HG02981 (cell line): ENCODE data around the gene RDH14.

Source experiments
- ATAC-seq: cut with Tn5 transposase; IDR thresholded peaks from one replicate; pipeline ENCODE4 v1.9.1; 2021; ENCODE audit warnings: mild to moderate bottlenecking, moderate library complexity; ENCODE audit not compliant: unreplicated experiment

RDH14 gene

DNA sequence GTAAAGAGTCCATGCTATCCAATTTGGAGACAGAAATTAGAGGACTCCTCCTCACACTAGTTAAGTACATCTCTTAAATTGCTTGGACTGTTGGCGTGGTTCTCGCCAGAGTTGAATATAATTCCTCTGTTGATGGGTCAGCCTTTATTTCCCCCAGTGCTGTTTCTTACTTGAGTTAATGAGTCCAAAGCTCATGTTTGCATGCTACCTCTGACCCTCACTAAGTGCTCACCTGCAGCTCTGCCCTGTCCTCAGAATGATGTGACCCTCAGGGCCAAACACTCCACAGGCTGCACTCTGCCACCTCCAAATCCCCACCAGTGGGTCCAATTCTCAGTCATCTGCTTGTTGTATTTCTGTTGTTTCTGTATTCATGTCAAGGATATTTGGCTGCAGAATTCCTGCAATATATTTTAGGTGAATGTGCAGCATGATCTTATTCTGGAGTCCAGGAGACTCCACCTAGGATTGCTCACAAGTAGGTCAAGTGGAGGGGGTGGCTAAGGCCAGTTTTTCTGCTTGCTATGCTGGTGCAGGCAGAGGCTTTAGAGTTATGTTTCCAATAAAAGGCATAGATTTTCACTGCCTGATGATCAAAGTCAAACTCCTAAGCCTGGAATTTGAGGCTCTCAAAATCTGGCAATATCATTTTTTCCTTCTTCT is 37.8 kb downstream of the RDH14 start:
- ATAC-seq, result no peak

DNA sequence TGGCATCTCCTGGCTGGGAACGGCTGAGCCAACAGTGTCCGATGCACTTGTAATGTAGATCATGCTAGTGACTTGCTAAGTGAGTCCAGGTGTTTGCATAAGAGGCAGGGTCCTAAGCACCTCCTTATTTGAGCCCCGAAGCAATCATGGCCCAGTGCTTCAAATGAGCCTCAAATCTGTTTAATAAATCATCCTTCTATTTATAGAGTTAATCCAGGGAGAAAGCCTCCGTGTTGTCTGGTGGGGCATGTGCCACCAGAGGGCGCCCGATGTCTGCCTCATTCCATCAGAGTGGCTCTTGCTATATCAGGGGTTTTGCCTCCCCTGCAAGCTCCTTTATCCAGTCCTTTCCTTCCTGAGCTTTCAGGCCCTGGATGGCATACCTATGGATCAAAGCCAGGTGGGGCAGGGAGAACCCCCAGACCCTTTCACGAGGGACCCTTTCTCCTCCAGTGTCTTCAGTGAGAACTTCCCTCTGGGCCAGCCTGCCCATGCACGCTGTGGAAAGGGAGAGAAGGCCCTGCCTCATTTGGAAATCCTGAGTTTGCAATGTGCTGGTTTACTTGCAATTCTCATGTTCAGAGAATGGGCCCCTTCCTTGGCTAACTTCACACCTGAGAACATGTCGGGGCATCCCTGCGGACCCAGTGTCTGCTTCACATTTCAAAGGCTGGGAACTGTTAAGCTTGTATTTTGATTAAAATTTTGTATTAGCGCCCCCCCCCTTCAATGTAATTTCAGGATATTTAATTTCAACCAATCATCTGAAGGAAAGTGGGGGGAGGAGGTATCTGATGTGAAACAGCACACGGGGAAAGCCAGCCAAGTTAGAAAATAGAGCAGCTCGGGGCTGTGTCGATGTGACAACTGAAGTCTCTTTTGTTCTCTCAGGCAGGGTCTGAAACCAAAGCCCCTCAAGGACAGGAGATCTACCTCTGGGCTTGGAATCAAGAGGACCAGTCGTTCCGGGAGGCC is 39.7 kb downstream of the RDH14 start:
- peak; percentile 89 for ATAC-seq

DNA sequence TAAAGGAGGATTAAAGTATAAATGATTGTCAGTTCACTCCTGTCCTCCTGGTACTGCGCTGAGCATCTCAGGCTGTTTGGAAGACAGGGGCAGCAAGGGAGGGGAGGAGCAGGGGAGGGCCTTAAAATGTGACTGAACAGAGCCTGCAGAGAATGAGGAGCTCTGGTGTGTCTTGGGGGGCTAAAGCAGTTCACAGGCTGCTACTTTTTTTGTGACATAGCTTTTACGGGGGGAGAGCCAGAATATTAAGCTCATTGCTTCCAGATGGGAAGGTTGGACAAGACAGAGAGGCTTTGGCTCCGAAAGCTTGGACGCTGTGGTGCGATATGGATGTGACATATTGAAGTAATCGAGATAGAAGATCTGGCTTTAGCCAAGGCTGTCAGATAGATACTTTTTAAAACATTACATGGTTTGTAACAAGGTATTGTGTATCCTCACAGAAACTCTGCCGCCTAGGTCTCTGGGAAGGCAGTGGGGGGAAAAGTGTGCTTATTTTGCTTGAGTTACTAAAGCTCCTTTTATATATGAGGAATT is 40.5 kb downstream of the RDH14 start:
- ATAC-seq, result no peak

DNA sequence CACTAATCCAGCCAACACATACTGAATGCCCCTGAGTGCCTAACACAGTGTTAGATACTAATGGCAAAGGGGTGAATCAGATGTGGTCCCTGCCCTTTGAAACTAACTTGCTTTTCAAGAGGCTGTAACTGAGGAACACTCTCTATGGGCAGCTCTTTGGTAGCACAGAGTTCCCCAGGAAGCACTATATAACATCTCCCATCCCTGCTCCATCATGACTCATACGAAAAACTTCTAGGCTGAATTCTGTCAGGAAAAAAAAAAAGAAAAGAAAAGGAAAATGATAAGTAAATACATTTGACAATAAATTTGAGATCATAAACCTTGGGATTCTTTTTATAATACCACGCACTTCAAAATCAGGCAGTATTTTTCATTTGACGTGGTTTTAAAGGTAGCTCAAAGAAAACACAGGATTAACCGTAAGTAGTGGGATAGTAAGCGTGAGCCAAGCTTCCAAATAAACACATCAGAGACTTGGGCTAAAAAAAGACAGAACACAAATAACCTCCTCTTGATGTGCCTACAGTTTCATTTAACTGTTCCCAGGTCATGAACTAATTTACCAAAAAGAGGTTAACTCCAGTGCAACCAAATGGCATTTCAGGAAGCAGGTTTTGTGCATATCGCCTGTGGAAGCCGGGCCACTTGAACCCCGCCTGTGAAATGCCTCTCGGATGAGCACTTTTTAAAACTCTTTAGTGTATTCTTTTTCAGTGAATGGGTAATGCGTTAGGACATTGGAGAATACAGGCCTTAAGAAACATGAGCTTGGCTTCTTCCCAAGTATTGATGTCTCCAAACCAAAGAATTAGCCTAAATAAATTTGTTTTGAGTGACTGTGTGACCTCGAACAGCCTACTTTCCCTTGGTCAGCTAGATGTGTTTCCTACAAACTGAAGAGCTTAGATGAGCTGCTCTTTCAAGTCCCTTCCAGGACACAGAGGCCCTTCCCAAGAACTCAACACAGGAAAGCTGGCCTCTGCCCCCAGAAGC is 42.0 kb downstream of the RDH14 start:
- ATAC-seq, result no peak

DNA sequence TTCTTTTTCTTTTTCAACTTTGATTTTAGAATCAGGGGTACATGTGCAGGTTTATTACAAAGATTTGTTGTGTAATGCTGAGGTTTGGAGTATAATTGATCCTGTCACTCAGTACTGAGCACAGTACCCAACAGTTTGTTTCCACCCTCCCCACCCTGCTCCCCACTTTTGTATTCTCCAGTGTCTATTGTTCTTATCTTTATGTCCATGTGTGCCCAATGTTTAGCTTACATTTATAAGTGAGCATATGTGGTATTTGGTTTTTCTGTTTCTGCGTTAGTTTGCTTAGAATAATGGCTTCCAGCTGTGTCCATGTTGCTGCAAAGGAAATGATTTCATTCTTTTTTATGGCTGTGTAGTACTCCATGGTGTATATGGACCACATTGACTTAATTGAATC is 43.1 kb downstream of the RDH14 start:
- ATAC-seq, result no peak

DNA sequence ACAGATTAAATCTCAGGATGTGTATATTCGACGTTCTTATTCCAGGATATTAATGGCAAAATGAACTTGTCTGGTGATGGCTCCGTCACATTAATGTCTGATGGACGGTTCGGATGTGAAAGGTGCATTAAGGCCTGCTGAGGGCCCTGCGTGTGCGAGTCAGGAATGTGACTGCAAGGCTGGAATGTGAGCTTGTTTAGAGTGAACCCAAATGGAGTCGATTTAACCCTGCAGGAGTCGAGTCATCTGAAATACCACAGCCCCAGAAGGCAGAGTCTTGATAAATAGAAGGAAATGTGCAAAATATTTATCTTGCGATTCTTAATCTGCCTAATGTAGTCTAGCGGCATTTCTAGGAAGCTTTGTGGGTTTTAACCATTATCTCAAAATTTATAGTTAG is 44.3 kb downstream of the RDH14 start:
- ATAC-seq, result no peak

DNA sequence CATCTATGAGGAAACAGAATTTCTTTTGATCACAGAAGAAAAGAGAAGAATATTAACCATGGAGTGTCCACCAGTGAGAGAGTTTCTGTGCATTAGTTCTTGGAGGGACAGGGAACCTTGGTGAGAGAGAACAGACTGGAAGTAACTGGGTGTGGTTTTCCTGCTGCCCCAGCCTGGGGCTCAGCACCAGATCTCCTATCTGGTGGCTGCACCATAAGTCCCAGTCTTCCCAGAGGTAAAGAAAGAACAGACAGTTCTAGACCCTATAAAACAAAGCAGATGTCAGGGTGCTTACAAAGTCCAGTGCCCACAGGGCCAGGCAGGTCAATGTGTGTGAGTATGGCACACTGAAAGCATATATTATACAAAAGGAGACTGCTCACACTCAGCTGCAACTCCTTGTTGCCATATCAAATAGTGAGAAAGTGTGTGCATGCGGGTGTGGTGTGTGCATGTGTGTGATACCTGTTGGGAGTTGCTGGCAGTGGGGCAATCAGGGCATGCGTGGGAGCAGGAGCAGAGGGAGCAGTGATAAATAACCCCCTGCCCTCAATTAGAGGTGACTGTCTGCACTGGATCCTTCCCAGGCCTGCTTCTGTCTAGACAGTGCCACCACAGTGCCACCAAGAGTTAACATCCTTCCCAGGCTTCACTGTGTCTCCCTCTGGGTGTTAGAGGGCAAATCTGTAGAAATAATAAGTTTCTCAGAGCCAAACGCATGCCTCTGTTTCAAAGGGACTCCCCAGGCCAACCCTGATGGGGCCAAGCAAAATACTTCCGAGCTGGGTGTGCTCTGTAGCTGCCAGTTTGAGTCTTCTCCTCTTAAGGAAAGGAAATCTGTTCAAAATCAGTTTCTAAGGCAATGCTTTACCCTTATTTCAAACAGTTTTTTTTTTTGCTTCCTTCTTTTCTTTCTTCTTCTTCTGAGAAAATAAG is 45.7 kb downstream of the RDH14 start:
- ATAC-seq, result no peak

DNA sequence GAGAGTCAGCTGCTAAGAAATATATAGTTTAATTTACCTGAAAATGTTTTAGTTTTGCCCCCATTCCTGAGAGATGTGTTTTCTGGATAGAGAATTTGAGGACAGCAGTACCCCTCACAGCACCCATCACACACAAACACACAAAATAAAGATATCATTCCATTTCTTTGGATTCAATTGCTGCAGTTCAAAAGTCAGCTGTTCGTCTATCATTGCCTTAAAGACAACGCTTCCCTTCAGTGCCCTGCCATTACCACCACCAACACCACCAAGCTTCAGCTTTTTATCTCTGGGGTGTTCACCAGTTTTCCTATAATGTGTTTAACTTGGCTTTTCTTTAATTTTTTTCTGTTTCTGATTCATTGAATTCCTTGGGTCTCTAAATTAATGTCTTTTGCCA is 49.7 kb downstream of the RDH14 start:
- no peak for ATAC-seq

DNA sequence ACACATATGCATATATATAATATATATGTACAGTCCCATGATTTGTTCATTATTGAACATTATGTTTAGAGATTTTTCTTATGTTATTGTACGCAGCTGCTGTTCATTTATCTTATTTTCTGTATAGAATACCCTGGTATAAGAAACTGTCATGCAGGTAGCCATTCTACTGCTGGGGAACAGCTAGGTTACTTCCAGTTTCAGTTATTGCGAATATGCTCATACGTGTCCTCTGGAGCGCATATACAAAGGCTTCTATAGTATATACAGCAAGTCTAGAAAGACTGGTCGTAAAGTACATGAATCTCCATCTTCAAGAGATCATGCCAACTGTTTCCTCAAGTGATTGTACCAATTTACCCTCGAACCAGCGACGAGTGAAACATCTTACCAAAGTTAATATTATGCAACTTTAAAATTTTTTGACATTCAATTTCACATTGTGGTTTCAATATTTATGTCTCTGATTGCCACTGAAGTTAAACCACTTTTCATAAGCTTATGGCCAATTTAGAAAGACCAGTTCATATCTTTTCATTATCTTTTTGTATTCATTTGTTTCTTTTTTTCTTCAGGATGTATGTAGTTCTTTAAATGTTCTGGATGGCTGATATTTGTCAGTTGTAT is 53.5 kb downstream of the RDH14 start:
- peak; percentile 82 for ATAC-seq

DNA sequence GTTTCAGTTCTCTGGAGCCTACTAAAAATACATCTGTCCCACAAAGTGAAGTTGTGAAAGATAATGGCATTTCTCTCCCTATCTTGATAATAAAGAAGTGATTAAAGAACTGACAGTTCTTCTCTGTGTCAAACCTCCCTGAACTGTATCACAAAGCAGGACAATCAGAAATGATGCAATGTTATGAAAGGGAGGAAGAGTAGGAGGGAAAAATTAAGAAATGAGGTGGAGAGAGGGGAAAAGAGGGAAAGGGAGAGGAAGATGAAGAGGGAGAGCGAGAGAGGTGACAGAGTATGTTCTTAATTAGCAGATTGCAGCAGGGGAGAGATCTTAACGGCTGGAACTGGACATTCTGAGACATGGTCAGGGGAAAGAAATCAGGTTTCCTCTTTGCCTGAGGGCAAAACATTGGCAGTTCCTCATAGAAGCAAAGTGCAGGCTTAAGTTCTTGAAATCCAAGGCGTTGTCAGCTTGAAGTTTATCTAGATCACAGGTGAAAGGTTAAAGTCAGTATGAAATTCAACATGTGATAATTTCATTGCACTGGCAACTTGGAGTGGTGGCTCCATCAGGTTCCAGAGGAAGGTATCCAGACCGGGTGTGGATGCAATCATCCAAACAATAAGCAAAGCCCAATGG is 54.6 kb downstream of the RDH14 start:
- ATAC-seq, result no peak
